Endothelial cell of umbilical vein (primary cell): ENCODE measurements around the gene ZDHHC3. TPM values are rescaled to one million over a fixed set of nuclear protein-coding genes. Genes with fewer than 3 reads are reported as not detected.

Experiments
- BruUV-seq: library from RNA; stranded (reverse); fragments of 400-500 nt; replicated peaks from 2 replicates; lab custom pipeline; 2021; lab: Mats Ljungman, UMichigan
- CTCF ChIA-PET: fragments of 300-600, 350-600 bp; sonication (Branson Sonifier 250); formaldehyde crosslinking; loops from one replicate; lab custom pipeline; 2021; ENCODE audit warnings: antibody characterized with exemption, inconsistent platforms; lab: Charles Lee
- POLR2A ChIA-PET: fragments of 300-600, 350-600 bp; sonication (Branson Sonifier 250); formaldehyde crosslinking; loops from one replicate; lab custom pipeline; 2021; ENCODE audit warnings: antibody characterized with exemption, inconsistent platforms; lab: Charles Lee
- DNase-seq: peaks from one replicate; pipeline ENCODE4 v3.0.0-alpha.2; 2011; ENCODE audit warnings: low read depth, low spot score
- FAIRE-seq: peaks from 2 replicates; lab custom pipeline; 2011; peaks lifted over from hg19 to GRCh38; lab: Jason Lieb, UNC
- H2AFZ ChIP-seq: 2 replicates; pipeline ENCODE4 v1.6.0; 2012; ENCODE audit warnings: low read depth, low read length, control low read depth, inconsistent platforms
- H3K27ac ChIP-seq: 2 replicates; pipeline ENCODE4 v1.5.1; 2011; ENCODE audit warnings: low read depth, mild to moderate bottlenecking, control low read depth, low read length, moderate library complexity; ENCODE audit not compliant: insufficient read depth
- H3K27me3 ChIP-seq, 2 experiments: 2 replicates each; pipeline versions ENCODE4 v1.6.0 to v1.6.1; 2011; ENCODE audit warnings: low read length in 2 of 2, mixed read lengths in 1 of 2; ENCODE audit not compliant: control insufficient read depth in 2 of 2, insufficient read depth in 2 of 2
- H3K36me3 ChIP-seq, 2 experiments: 2 replicates in 1 of 2; 3 replicates in 1 of 2; pipeline ENCODE4 v1.5.1; 2011; ENCODE audit warnings: low read length in 2 of 2, mild to moderate bottlenecking in 1 of 2, moderate library complexity in 1 of 2; ENCODE audit not compliant: control insufficient read depth in 2 of 2, insufficient read depth in 2 of 2; ENCODE audit errors: extremely low read depth in 1 of 2
- H3K4me1 ChIP-seq: 3 replicates; pipeline ENCODE4 v1.5.1; 2011; ENCODE audit warnings: mild to moderate bottlenecking, low read length; ENCODE audit not compliant: control insufficient read depth, insufficient read depth; ENCODE audit errors: extremely low read depth
- H3K4me2 ChIP-seq: 2 replicates; pipeline ENCODE4 v1.6.1; 2011; ENCODE audit warnings: low read length, control low read depth, mixed read lengths; ENCODE audit not compliant: insufficient read depth
- H3K4me3 ChIP-seq, 3 experiments: fragments of 200-600 bp in 1 of 3; sonication (generic), shearing (Covaris generic) in 1 of 3; replicated peaks in 1 of 3; 2 replicates each; pipeline ENCODE4 v1.5.1; 2011 to 2016; ENCODE audit warnings: control low read depth in 3 of 3, low read length in 3 of 3, mild to moderate bottlenecking in 2 of 3, inconsistent platforms in 1 of 3, low read depth in 1 of 3, moderate library complexity in 1 of 3; ENCODE audit not compliant: insufficient read depth in 1 of 3
- H3K79me2 ChIP-seq: 2 replicates; pipeline ENCODE4 v1.6.0; 2012; ENCODE audit warnings: low read length, inconsistent platforms; ENCODE audit not compliant: control insufficient read depth, insufficient read depth
- H3K9ac ChIP-seq: replicated peaks from 2 replicates; pipeline ENCODE3; 2011; ENCODE audit warnings: low read length, control low read depth; ENCODE audit not compliant: insufficient read depth; ENCODE audit errors: extremely low read depth
- H3K9me1 ChIP-seq: replicated peaks from 3 replicates; pipeline ENCODE4 v1.6.0; 2011; ENCODE audit warnings: mild to moderate bottlenecking, low read length; ENCODE audit not compliant: control insufficient read depth, insufficient read depth; ENCODE audit errors: extremely low read depth
- H3K9me3 ChIP-seq: replicated peaks from 2 replicates; pipeline ENCODE4 v1.5.1; 2012; ENCODE audit warnings: low read length, inconsistent platforms; ENCODE audit not compliant: control insufficient read depth, insufficient read depth
- H4K20me1 ChIP-seq: replicated peaks from 2 replicates; pipeline ENCODE3; 2011; ENCODE audit warnings: mild to moderate bottlenecking, low read length; ENCODE audit not compliant: control insufficient read depth, insufficient read depth; ENCODE audit errors: extremely low read depth
- CTCF ChIP-seq, 2 donors: IDR thresholded peaks; 1 replicate in 1 of 2; 2 replicates in 1 of 2; pipeline ENCODE4 v1.5.1; 2011; ENCODE audit warnings: low read length in 2 of 2, mild to moderate bottlenecking in 2 of 2, moderate library complexity in 2 of 2, control low read depth in 1 of 2, inconsistent platforms in 1 of 2, low read depth in 1 of 2; ENCODE audit not compliant: insufficient read depth in 1 of 2; ENCODE audit errors: extremely low read depth in 1 of 2
- EZH2 ChIP-seq: IDR thresholded peaks from 2 replicates; pipeline ENCODE4 v1.6.1; 2012; ENCODE audit warnings: borderline replicate concordance, low read depth, mild to moderate bottlenecking, moderate library complexity, low read length, inconsistent platforms; ENCODE audit not compliant: severe bottlenecking
- FOS ChIP-seq: IDR thresholded peaks from 2 replicates; pipeline ENCODE4 v1.6.1; 2011; ENCODE audit warnings: mild to moderate bottlenecking, low read length, moderate library complexity, borderline replicate concordance; ENCODE audit not compliant: insufficient read depth
- GATA2 ChIP-seq: IDR thresholded peaks from 2 replicates; pipeline ENCODE4 v1.7.0; 2011; ENCODE audit warnings: low read depth, mild to moderate bottlenecking, moderate library complexity, mixed read lengths, low read length; ENCODE audit not compliant: insufficient read length, insufficient read depth
- JUN ChIP-seq: IDR thresholded peaks from 2 replicates; pipeline ENCODE4 v1.6.1; 2011; ENCODE audit warnings: borderline replicate concordance, low read depth; ENCODE audit not compliant: insufficient read length, insufficient read depth
- MAX ChIP-seq: IDR thresholded peaks from 2 replicates; pipeline ENCODE4 v1.6.1; 2011; ENCODE audit not compliant: insufficient read depth, insufficient read length
- MYC ChIP-seq: IDR thresholded peaks from one replicate; pipeline ENCODE4 v1.6.1; 2011; ENCODE audit warnings: mild to moderate bottlenecking, low read depth, low read length
- POLR2A ChIP-seq: IDR thresholded peaks from 2 replicates; pipeline ENCODE4 v1.6.1; 2012; ENCODE audit warnings: low read depth, mild to moderate bottlenecking, control low read depth, low read length
- POLR2AphosphoS5 ChIP-seq: IDR thresholded peaks from 2 replicates; pipeline ENCODE4 v1.6.1; 2012; ENCODE audit warnings: low read depth, mild to moderate bottlenecking, control low read depth, low read length, moderate library complexity; ENCODE audit not compliant: insufficient read depth
- dilution Hi-C: fragments of 300-500 bp; cut with MboI; formaldehyde crosslinking; loops from one replicate; pipeline ENCODE4 v1.15.0; 2019; ENCODE audit warnings: low sequenced_read_pairs; ENCODE audit not compliant: extremely low pct_ligation_motif_present
- intact Hi-C: fragments of 100-400 bp; cut with micrococcal nuclease; formaldehyde crosslinking; loops from one replicate; pipeline ENCODE4 v1.10.0; 2022
- polyA plus RNA-seq, 4 experiments: library from polyadenylated mRNA; depleted of rRNA in 3 of 4; stranded (reverse) in 3 of 4; unstranded in 1 of 4; fragments of >200 nt; gene quantifications; 2 replicates each; pipeline versions ENCODE4 v1.2.1 to v1.2.3, GENCODE V29; 2011 to 2012; ENCODE audit warnings: missing spikeins in 1 of 4
- total RNA-seq: library from RNA; stranded (reverse); gene quantifications from 2 replicates; pipeline ENCODE4 v1.2.3, GENCODE V29; 2021

Gene ZDHHC3
- total and polyA plus RNA-seq, 2 donors (not counting 3 experiments of a cell fraction or from before 2014, with no cell fraction given) = 62.4 to 97.1 TPM

GRCh38 chr3:44993471-44994205, 17.7 kb upstream of the ZDHHC3 start:
- peaks cover 5 to 7% of the 10 kb centered on the region in 2 experiments for H3K36me3 ChIP-seq
- POLR2A ChIA-PET = no interaction called here
- peaks cover 8% of the 10 kb centered on the region for H3K79me2 ChIP-seq
- intact Hi-C loops (loop anchor here (2.0 kb wide), 1 partner anchor 43 kb away; no protein-coding TSS in a partner anchor), dilution Hi-C loops (no loop called here)
- H4K20me1 ChIP-seq = no peaks in the 10 kb centered on the region
- H3K9me3 ChIP-seq = no peaks in the 10 kb centered on the region
- TF ChIP-seq MAX (no peak), MYC (no peak), FOS (no peak), JUN (no peak), CTCF (IDR thresholded peaks at IDR 0.05; ENCODE audit: extremely low read depth in 1 of 2, insufficient read depth in 1 of 2, low read depth in 1 of 2, low read length in 2 of 2) (no peak), POLR2AphosphoS5 (no peak), POLR2A (no peak), EZH2 (no peak), GATA2 (no peak)
- no peak overlapping the region for H3K4me2 ChIP-seq
- FAIRE-seq (no peak), DNase-seq (no peak)
- no TSS peak for BruUV-seq
- no peak overlapping the region for H3K9ac ChIP-seq
- H3K4me1 ChIP-seq = peaks cover 7% of the 10 kb centered on the region
- no peaks in the 10 kb centered on the region for H3K9me1 ChIP-seq
- CTCF ChIA-PET = interaction anchor here (1.2 to 2.8 kb wide), 6 partner anchors 8 to 78 kb away, joined by 3 to 18 read pairs (median 5); partner anchors contain the start of genes EXOSC7 and ZDHHC3
- no peak overlapping the region for H3K27ac ChIP-seq
- no peaks in the 10 kb centered on the region for H3K27me3 ChIP-seq
- H3K4me3 ChIP-seq = no peak overlapping the region
- no peak overlapping the region for H2AFZ ChIP-seq
